Measurements from ENCODE around the gene BID.

The BID gene

DNA sequence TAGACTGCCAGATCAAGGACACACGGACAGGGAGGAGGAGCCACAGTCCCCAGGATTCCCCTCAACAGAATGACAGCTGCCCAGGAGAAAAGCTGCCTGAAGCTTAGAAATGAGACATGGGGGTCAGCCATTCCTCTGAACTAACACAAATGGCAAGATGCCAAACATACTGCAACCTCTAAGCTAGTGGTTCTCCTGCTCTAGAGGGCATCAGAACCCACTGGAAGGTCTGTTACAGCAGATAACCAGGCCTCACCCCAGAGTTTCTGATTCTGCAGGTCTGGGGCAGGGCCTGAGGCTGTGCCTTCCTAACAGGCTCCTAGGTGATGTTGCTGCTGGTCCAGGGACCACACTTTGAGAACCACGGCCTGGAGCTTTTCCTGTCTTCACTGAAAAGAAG is 28.6 kb upstream of the BID start:
- DNase-seq (no peak), ATAC-seq (ENCODE audit: insufficient read depth, low read depth) (no peak)
- H2AFZ ChIP-seq (ENCODE audit: low read depth, low read length): no peak overlapping the region
- no peaks in the 10 kb centered on the region for H3K79me2 ChIP-seq (ENCODE audit: insufficient read depth, low read length)
- H3K36me3 ChIP-seq (ENCODE audit: insufficient read depth, low read length): peaks cover 27% of the 10 kb centered on the region
- no peak for TF ChIP-seq CTCF (IDR thresholded peaks at IDR 0.05; ENCODE audit: borderline replicate concordance, extremely low read depth, low read length, poor library complexity, severe bottlenecking)
- TF ChIP-seq EZH2 (IDR thresholded peaks at IDR 0.05; ENCODE audit: borderline replicate concordance, low read depth, low read length, severe bottlenecking): no peak
- no peak overlapping the region for H3K4me2 ChIP-seq (ENCODE audit: insufficient read depth, low read length)
- H3K4me3 ChIP-seq (ENCODE audit: low read depth in 1 of 2, low read length in 2 of 2): no peak overlapping the region
- H3K27me3 ChIP-seq (ENCODE audit: insufficient read depth, low read length, poor library complexity): no peaks in the 10 kb centered on the region
- H3K4me1 ChIP-seq (ENCODE audit: insufficient read depth, low read length): peaks cover 17% of the 10 kb centered on the region
- no peaks in the 10 kb centered on the region for H4K20me1 ChIP-seq (ENCODE audit: insufficient read depth, low read length)
- no peaks in the 10 kb centered on the region for H3K9me3 ChIP-seq (ENCODE audit: insufficient read depth, low read length, severe bottlenecking)
- H3K27ac ChIP-seq (ENCODE audit: low read length): no peak overlapping the region
- H3K9ac ChIP-seq (ENCODE audit: low read depth, low read length): no peak overlapping the region

- no peak overlapping the region for H3K4me3 ChIP-seq (ENCODE audit: low read depth in 1 of 2, low read length in 2 of 2)
- no peak for ATAC-seq (ENCODE audit: insufficient read depth, low read depth)
- no peaks in the 10 kb centered on the region for H4K20me1 ChIP-seq (ENCODE audit: insufficient read depth, low read length)
- no peaks in the 10 kb centered on the region for H3K27me3 ChIP-seq (ENCODE audit: insufficient read depth, low read length, poor library complexity)
- TF ChIP-seq EZH2 (IDR thresholded peaks at IDR 0.05; ENCODE audit: borderline replicate concordance, low read depth, low read length, severe bottlenecking): no peak
- H3K79me2 ChIP-seq (ENCODE audit: insufficient read depth, low read length): no peaks in the 10 kb centered on the region
- peaks cover 20% of the 10 kb centered on the region for H3K4me1 ChIP-seq (ENCODE audit: insufficient read depth, low read length)
- H3K9me3 ChIP-seq (ENCODE audit: insufficient read depth, low read length, severe bottlenecking): no peaks in the 10 kb centered on the region
- no peak overlapping the region for H3K27ac ChIP-seq (ENCODE audit: low read length)
- H3K36me3 ChIP-seq (ENCODE audit: insufficient read depth, low read length): peaks cover 23% of the 10 kb centered on the region
- no peak overlapping the region for H3K4me2 ChIP-seq (ENCODE audit: insufficient read depth, low read length)
- DNase-seq: no peak
- H3K9ac ChIP-seq (ENCODE audit: low read depth, low read length): no peak overlapping the region
- H2AFZ ChIP-seq (ENCODE audit: low read depth, low read length): no peak overlapping the region
Measured at GRCh38 chr22:17802411-17802810, 28.1 kb upstream of the BID start.

DNA sequence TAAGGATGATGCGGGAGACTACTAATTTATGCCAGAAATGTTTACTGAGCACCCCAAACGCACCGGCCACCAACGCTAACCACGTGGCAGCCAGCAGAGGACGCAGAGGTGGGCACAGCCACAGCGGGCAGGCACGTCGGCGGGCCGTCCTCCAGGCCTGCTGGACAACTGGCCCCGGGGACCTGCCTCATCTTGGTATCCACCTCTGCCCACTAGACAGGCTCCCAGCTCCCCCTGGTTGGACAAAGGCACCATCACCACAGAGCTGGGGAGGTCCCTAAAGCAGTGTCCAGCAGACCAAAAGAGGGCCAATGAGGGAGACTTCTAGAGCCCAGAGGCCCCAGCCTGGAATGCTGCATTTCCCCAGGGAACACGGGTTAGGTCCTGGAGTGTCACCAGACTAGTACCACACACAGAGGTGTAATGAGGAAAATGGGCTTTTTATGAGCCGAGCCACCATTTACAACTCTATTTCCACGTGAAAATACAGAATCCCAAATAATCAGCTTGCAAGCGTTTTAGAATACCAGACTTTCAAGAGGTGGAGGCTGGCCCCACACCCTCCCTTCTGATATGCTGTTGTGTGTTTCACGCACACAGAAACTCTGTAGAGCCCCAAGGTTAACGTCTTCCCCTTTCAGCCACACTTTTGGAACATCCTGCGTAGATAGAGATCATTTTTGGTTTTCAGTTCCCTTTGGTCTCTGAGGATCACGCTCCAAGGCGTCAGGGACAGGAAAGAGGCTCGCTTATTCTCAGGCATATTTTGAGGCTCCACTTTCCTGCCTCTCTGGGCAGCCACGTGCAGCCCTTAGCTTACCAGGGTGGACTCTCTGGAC is 23.7 kb upstream of the BID start:
- H3K27ac ChIP-seq (ENCODE audit: low read length): peak overlapping the region; percentile 30

More for the DNA sequence above, 23.7 kb upstream of the BID start:
- no peaks in the 10 kb centered on the region for H3K9me3 ChIP-seq (ENCODE audit: insufficient read depth, low read length, severe bottlenecking)
- TF ChIP-seq CTCF (IDR thresholded peaks at IDR 0.05; ENCODE audit: borderline replicate concordance, extremely low read depth, low read length, poor library complexity, severe bottlenecking) (no peak), EZH2 (IDR thresholded peaks at IDR 0.05; ENCODE audit: borderline replicate concordance, low read depth, low read length, severe bottlenecking) (no peak)
- DNase-seq (peak; percentile 53), ATAC-seq (ENCODE audit: insufficient read depth, low read depth) (peak; percentile 83)
- peaks cover 4% of the 10 kb centered on the region; the same call in 1 of the 2 replicates for H3K36me3 ChIP-seq (ENCODE audit: insufficient read depth, low read length)
- H3K4me3 ChIP-seq (ENCODE audit: low read depth in 1 of 2, low read length in 2 of 2): no peak overlapping the region
- H3K4me2 ChIP-seq (ENCODE audit: insufficient read depth, low read length): no peak overlapping the region
- H3K9ac ChIP-seq (ENCODE audit: low read depth, low read length): no peak overlapping the region
- peaks cover 20% of the 10 kb centered on the region for H3K4me1 ChIP-seq (ENCODE audit: insufficient read depth, low read length)
- H3K79me2 ChIP-seq (ENCODE audit: insufficient read depth, low read length): no peaks in the 10 kb centered on the region
- H4K20me1 ChIP-seq (ENCODE audit: insufficient read depth, low read length): 0 out of 2 replicates have a peak, but pooled peaks cover under 1% of the 10 kb centered on the region
- no peak overlapping the region for H2AFZ ChIP-seq (ENCODE audit: low read depth, low read length)
- H3K27me3 ChIP-seq (ENCODE audit: insufficient read depth, low read length, poor library complexity): no peaks in the 10 kb centered on the region
